Measurements from ENCODE around the gene THOP1.

The THOP1 gene

GRCh38 chr19:2804156-2805004 lies 19.1 kb downstream of the THOP1 start:
- DNase-seq = no peak

- no peak for DNase-seq
Observed at GRCh38 chr19:2805261-2805900, 20.1 kb downstream of the THOP1 start.

- DNase-seq = no peak
Observed at GRCh38 chr19:2805991-2806649, 20.8 kb downstream of the THOP1 start.

GRCh38 chr19:2806736-2807378 lies 21.6 kb downstream of the THOP1 start:
- no peak for DNase-seq

- no peak for DNase-seq
Observed at GRCh38 chr19:2807379-2808128, 22.3 kb downstream of the THOP1 start.

- DNase-seq = no peak
Observed at GRCh38 chr19:2808129-2808941, 23.0 kb downstream of the THOP1 start.

GRCh38 chr19:2809387-2810140 lies 24.3 kb downstream of the THOP1 start:
- DNase-seq = no peak

DNA sequence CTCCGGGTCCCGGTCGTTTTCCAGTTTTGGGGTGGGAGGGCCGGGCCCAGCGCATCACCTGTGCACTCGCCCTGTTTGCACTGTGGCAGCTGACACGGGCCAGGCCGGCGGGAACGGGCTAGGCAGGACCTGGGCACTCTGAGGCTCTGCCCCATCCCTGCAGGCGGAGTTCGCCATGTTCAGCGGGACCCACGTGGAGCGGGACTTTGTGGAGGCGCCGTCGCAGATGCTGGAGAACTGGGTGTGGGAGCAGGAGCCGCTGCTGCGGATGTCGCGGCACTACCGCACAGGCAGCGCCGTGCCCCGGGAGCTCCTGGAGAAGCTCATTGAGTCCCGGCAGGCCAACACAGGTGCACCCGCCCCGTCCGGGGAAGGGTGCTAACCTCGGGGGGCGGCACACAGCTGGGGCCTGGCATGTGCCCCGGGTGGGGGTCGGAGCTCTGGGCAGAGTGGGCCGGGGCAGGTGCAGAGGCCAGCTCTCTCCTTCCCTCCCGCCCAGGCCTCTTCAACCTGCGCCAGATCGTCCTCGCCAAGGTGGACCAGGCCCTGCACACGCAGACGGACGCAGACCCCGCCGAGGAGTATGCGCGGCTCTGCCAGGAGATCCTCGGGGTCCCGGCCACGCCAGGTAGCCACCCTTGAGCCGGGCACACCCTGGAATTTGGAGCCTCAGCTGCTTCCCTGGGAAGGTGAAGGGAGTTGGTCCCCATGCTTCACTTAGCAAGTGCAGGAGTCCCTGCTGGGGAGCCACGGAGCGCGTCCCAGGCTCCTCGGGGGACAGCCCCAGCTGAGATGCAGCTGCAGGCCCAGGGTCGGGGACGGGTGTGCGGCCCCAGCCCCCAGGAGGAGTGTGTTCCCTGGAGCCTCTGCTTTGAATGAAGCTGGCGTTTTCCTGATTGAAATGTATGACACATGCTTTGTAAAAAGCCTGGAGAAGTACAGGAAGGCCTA lies 25.1 kb downstream of the THOP1 start:
- DNase-seq = no peak

DNA sequence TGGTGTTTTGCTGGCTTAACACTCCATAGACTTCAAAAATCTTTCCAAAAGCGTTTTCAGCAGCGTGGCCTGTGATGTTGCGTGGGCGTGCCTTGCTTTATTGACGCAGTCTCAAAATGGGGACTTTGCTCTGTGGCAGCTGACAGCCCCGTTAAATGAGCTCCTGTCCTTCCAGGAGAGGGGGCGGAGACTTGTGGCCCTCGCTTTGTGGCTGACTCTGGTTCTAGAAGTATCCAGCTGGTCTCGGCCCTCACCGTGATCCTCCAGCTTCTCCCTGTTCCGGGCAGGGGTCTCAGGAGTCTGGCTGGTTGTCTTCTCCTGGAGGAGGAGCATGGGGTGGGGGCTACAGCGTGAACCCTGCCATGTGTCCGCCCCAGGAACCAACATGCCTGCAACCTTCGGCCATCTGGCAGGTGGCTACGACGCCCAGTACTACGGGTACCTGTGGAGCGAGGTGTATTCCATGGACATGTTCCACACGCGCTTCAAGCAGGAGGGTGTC lies 26.0 kb downstream of the THOP1 start:
- no peak for DNase-seq

GRCh38 chr19:2811735-2812413 lies 26.6 kb downstream of the THOP1 start:
- no peak for DNase-seq

- DNase-seq = no peak
Observed at GRCh38 chr19:2812414-2813234, 27.3 kb downstream of the THOP1 start.

DNA sequence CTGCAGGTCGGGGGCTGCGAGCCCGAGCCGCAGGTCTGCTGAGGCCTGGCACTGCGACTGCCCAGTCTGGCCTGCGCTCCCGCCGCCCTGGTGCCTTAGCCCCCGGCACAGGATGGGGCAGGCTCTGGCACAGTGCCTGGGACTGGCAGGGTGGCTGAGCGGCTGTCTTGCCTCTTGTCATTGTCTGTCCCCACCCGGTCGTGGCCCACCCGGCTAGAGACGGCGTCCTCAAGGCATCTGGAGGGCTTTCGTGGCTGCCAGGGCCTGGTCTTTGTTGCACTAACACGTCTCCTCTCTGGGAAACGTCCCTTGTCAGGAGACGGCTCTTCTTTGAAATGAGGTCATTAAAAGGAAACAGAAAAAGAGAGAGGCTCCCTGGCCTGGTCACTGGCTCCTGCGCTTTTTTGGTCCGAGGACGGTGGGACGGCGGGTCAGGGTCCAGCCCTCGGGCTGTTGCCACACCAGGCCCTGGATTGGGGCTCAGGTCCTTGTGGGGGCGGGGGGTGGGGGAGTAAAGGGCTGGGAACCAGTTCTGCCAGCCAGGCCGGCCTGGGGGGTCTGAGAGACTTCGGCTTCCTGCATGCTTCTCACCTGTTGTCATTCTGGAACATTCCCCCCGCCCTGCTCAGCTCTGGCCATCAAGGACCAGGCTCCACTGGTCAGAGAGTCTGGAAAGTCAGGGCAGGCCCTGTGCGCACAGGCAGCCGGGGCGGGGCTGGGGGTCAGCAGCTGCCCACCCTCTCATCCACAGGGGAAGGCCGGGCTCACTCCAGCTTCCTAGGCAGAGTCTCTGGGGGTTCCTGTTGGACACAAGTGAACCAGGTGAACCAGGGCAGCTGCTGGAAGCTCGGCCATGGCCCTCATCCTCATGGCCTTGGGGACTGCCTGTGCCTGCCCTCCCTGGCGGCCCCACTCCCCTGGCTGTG lies 28.2 kb downstream of the THOP1 start:
- DNase-seq = no peak

- no peak for DNase-seq
Observed at GRCh38 chr19:2814426-2814825, 29.1 kb downstream of the THOP1 start.

DNA sequence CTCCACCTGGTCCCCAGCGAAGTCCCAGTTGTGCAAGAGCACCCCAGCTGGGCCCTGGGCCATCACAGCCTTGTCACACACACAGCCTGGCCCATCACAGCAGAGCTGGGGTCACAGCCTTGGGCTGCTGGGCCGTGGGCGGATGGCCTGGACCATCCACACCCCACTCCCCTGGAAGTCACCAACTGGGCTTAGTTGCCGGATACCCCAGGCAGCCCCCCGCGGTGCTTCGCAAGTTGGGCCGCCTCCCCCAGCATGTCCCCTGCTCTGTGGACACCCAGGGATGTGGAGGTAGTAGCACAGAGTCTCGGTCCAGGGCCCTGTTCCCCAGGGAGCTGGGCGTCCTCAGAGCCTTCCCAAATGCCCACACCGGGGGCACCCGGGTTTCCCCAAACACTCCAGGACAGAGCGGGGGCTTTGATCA lies 29.9 kb downstream of the THOP1 start:
- DNase-seq = no peak

GRCh38 chr19:2815923-2816322 lies 30.6 kb downstream of the THOP1 start:
- no peak for DNase-seq

GRCh38 chr19:2816641-2817040 lies 31.3 kb downstream of the THOP1 start:
- no peak for DNase-seq
